NCI-H2171 treated with DMSO at 0.1 percent for 48 hours (cell line): ENCODE data around the gene MBD1.
A peak's percentile ranks its signal among the peaks of the same experiment; 100 is the strongest.
"Not testable (repeated sequence)": the region's sequence is repeated elsewhere in the genome, so short reads cannot be mapped to it uniquely, and the experiment has no call there.

Source experiments
- DNase-seq: peaks from one replicate; lab custom pipeline; 2025; lab: John Stamatoyannopoulos, UW

MBD1 gene, protein sequence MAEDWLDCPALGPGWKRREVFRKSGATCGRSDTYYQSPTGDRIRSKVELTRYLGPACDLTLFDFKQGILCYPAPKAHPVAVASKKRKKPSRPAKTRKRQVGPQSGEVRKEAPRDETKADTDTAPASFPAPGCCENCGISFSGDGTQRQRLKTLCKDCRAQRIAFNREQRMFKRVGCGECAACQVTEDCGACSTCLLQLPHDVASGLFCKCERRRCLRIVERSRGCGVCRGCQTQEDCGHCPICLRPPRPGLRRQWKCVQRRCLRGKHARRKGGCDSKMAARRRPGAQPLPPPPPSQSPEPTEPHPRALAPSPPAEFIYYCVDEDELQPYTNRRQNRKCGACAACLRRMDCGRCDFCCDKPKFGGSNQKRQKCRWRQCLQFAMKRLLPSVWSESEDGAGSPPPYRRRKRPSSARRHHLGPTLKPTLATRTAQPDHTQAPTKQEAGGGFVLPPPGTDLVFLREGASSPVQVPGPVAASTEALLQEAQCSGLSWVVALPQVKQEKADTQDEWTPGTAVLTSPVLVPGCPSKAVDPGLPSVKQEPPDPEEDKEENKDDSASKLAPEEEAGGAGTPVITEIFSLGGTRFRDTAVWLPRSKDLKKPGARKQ

DNA sequence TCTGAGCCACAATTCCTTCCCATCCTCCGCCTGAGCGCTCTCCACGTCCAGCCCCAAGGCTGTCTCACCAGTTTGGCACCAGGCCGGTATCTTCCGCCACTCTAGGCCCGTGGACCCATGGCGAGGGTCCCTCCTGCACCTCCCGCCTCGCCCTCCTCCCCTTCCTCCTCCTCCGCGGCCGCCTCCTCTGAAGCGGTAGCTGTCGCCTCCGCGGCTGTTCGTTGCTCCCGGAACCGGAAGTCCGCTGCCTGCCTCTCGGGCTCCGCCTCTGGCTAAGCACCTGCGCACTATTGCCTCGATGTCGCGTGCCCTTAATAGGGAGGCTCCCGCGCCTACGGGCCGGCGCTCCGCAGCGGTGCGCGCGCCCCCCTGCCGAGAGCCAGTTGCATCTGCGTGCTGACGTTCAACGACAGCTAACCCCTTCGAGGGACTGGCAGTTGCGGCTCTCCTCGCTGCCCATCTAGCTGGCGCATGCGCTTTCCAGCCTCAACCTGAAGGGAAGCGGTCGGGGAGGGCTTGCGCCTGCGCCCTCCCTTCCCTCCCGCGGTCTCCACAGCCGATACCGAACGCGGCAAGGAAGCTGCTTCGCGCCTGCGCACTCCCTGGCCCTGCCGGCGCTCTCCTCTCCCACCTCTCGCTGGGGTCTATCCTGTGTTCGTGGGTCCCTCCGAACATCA, at the start of gene MBD1:
TSS of gene MBD1 (minus strand) at position 229 of the 677 bp plus-strand sequence. CDS start 1,531 bp downstream, outside the sequence.
- peak; percentile 97 for DNase-seq

DNA sequence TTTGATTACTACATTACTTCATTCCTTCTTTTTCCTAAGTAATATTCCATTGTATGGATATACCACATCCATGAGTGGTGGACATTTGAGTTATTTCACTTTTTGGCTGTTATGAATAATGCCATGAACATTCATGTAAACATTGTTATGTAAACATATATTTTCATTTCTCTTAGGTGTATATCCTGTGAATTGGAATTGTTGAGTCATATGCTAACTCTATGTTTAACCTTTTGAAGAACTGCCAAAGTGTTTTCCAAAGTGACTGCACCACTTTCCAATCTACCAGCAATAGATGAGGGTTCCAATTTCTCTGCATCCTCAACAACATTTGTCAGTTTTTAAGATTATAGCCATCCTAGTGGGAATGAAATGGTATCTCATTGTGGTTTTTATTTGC, 48.9 kb upstream of the MBD1 start:
- no peak for DNase-seq

DNA sequence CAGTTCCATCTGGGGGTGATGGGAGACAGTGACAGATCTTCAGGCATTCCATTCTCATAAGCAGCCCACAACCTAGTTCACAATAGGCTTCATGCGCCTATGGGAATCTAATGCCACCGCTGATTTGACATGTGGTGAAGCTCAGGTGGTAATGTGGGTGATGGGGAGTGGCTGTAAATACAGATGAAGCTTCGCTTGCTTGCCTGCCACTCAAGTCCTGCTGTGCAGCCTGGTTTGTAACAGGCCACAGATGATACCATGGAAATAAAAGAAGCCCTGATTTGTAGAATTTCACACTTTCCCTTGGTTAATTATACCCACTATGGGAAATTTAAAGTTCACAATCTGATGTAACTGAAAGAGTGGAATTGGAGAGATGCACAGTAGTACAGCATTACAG, 46.7 kb upstream of the MBD1 start:
- DNase-seq, result no peak

DNA sequence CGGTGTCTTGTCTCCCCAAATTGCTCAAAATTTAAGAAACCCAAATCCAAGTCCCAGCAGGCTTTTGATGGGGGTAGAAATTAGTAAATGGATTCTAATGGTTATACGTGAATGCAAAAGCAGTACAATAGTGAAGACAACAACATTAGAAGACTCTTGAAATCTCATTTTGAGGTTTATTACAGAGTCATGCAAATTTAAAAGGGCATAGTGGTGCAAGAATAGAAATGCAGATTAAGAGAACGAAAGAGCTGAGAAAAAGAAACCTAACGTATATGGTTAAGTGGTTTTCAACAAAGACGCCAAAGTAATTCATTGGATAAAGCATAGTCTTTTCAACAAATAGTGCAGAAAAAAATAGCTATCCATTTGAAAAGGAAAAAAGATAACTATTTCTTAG, 39.4 kb upstream of the MBD1 start:
- DNase-seq, result no peak

DNA sequence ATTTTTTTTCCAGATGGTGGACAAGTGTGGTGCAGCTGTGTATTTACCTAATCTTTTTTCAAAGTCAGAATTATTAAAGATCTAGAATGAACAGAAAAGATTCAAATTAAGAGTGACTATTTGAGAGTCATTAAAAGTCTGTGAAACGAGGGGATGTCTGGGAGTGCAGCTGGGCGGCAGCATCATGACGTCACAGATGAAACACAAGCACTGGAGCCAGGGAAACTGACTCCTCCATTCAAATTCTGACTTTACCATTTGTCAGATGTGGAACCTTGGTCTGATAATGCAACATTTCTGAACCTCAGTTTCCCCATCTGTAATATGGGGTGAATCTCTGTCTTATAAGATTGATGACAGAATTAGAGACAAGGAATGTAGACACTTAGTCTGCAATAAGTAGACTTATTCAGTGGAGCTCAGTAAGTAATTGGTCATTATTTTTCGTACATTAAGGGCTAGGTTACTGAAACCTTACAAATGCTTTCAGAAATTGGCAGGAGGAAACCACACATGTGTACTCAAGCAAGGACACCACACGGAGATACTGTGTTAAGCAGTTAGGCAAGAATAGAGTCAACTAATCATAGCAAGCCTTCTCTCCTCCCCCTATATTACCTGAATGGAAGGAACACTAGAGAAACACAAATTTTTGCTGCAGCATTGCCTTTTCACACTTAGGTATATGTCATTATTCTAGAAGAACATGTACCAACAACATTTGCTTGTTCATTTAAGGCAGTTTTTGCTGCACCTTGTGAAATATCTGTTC, 34.0 kb upstream of the MBD1 start:
- DNase-seq, result no peak

DNA sequence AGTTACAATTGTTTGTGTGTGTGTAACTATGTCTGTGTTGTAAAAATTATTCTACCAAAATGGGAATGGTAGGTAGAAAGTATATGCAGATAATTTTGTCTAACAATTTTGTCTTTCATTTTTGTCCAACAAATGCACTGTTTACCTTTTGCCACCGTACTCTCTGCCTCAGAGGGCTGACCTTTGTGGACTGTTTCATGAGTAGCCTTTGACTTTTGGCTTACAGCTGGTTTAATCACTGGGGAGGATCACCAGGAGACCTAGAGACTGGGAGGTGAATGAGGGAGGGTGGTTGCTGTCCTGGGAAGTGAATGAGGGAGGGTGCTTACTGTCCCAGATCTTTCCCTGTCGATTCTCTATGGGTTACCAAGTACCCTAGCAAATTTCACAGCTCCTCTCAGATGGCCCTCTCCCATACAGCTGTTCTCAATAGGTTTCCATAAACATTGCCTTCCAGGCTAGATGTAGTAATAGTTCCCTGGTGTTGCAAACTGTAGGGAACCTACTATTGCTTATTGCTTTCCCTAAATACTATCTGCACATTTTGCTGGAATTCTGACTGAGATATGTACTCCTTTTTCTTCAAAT, 32.6 kb upstream of the MBD1 start:
- no peak for DNase-seq

DNA sequence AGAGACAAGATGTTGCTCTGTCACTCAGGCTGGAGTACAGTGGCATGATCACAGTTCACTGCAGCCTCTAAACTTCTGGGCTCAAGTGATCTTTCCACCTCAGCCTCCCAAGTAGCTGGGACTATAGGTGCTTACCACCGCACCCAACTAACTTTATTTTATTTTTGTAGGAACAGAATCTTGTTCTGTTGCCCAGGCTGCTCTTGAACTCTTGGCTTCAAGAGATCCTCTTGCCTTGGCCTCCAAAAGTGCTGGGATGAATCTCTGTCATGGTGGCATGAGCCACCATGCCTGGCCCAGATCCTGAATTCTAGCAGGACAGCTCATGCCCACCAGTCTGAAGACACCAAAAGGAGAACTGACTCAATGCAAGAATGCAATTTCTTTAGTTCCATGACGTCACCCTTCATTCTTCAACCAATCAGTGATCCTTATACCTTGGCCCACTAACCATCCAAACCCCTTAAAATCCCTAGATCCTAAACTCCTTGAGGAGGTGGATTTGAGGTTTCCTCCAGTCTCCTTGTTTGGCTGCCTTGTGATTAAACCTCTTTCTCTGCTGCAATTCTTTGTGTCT, 31.8 kb upstream of the MBD1 start:
- no peak for DNase-seq

DNA sequence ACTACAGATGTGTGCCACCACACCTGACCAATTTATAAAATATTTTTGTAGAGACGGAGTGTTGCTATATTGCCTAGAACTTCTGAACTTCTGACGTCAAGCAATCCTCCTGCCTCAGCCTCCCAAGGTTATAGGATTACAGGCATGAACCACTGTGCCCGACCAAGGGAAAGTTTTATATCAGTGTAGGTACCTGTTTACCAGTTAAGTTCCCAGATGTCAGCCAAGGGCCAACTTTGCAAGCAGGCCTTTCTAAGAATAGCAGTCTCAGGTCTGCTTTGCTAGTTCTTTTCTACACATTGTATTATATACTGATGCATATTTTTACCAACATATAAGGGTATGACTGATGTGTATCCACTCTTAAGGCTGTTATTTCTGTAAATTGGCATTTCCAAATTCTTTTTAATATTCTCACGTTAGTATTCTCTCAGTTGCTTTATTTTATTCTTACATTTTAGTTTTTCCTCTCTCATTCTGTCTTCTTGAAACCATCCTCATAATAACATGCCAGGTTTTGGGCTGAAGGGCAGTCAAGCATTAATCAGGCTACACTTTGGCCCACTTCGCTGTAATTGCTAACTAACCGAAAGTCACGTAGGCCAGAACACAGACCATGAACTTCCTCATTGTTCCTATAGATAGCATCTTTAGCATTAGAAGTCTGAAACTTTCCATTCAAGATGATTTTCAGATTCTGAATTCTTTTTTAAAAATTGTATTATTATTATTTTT, 31.1 kb upstream of the MBD1 start:
- DNase-seq, result no peak

DNA sequence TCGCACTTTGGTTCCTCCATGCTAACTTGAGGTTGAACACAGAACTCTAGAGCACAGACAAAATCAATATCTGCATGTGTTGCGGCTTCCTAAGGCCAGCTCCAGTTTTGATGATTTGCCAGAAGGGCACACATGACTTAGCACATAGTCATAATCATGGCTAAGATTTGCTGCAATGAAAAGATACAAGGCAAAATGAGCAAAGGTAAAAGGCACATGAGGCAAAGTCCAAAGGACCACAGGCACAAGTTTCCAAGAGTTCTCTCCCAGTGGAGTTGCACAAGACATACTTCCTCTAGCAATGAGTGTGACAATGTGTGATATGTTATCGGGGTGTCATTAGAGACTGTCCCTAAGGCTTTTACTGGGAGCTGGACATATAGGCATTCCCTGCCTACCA, 30.3 kb upstream of the MBD1 start:
- DNase-seq, result no peak

DNA sequence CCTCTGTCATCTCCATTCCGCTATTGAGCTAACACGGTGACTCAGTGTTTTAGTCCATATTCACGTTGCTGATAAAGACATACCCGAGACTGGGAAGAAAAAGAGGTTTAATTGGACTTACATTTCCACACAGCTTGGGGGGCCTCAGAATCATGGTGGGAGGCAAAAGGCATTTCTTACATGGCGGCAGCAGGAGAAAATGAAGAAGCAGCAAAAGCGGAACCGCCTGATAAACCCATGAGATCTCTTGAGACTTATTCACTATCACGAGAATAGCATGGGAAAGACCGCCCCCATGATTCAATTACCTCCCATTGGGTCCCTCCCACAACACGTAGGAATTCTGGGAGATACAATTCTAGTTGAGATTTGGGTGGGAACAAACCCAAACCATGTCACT, 28.8 kb upstream of the MBD1 start:
- no peak for DNase-seq

DNA sequence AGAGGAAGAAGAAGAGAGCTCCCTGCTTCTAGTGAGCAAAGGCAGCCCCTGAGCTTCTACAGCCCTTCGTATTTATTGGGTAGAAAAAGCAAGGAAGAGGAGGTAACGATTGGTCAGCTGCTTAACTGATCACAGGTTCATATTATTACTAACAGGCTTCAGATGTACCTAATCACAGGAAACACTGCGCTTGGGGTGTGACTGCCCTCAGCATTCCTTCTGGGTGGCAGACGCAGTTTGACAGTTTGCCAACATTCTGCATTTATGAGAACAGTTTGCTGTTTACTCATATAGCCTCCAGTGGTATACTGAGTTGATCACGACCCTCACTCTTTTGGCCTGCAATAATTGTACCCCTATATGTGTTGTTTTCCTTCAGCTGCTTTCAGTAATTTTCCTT, 27.5 kb upstream of the MBD1 start:
- not testable (repeated sequence) for DNase-seq

DNA sequence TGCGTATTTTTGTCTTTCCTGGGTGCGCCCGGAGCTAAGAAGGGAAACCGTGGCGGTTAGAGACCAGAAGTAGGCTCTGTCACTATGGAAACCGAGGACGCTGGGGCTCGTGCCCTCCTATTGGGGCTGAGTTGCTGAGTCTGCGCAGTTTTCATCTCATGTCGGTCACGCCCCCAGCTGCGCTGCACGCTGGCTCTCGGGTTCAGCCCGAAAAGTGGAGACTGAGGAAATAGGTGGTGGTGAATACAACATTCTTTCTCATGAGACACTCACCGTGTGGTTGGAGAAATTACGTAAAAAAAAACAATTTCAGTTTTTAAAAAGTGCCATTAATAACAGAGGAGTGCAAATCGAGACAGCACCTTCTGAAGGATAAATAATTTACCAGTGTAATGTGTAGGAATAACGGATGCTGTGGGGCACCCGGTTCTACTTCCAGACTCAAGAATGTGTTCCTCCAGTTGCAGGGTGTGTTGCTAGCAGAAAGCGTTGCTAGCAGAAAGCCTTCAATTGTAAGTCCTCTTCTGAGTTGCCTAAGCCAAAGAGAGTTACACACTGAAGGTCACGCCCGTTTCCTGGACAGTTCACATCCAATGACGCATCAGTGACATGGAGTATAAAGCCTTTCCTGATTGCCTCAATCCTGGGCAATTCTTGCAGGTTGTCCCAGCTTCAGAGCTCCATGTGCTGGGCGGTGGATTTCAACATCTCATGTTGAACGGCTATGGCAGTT, 26.6 kb upstream of the MBD1 start:
- peak; percentile 84 for DNase-seq

DNA sequence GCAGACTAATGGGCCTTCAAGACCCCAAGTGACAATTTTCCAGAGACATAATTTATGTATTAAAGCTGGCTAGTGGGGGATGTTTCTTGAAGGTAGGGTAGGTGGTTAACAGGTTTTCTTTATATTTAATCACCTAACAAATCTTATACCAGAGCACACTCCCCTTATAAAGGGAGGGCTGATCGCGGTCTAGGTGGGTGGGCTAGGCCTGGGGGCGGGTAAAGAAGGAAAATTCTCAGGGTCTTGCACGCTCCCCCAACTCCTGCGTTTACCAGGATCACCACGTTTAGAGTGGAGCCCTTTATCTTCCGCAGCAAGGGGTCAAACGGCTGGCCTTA, 26.0 kb upstream of the MBD1 start:
- DNase-seq, result no peak

DNA sequence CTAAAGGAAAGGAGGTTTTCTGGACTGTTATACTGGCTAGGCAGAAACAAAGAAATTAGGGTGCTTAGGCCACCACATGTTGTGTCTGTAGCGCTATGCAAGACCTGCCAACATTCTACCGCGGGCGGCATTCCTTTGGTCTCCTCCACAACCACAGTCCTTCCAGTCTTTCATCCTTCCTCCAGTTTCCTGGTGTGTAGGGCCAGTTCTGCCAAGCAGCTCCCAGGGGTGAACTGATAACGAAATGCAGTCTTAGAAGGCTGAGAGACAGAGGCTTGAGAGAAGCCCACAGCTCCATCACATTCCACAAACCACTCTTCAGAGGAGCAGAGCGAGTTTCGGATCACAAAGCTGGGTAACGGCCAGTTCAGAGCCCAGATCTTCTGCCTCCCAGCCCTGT, 25.6 kb upstream of the MBD1 start:
- DNase-seq, result no peak

DNA sequence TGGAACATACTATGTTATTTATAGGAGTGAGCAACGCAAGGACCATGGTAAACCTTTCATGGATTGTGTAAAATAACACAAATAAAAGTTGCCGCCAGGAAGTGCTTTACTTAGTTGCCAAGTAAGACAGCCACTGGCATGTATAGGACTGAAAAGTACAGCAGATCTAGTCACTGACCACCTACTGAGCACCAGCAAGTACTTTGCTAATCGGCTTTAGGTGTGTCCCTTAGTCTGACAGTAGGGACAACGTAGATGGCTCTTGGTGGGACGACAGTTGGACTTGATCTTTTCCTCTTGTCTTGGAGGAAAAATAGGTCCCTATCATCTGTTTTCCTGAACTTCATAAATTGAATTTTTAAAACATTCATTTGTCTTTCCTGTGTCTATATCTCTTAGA, 19.8 kb upstream of the MBD1 start:
- no peak for DNase-seq

DNA sequence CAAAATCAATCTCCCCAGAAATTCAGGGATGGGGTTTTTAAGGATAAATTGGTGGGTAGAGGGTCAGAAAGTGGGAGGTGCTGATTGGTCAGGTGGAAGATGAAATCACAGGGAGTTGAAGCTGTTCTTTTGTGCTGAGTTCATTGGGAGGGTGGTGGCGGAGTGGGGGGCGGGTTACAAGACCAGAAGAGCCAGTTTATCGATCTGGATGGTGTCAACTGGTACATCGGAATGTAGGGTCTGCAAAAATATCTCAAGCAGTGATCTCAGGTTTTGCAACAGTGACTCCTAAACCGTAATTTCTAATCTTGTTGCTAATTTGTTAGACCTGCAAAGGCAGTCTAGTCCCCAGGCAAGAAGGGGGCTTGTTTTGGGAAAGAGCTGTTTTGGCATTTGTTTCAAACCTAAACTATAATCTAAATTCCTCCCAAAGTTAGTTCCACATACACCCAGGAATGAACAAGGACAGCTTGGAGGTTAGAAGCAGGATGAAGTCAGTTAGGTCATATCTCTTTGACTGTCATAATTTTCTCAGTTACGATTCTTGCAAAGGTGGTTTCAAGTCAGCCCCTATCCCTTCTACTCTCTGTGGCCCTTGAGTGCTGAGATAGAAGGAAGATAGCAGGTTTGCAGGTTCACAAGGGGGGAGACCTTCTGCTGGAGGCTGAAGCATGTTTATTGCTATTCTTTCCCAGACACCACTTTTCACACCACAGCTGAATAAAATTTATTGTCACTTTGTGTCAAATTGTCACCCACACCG, 18.5 kb upstream of the MBD1 start:
- DNase-seq, result no peak

DNA sequence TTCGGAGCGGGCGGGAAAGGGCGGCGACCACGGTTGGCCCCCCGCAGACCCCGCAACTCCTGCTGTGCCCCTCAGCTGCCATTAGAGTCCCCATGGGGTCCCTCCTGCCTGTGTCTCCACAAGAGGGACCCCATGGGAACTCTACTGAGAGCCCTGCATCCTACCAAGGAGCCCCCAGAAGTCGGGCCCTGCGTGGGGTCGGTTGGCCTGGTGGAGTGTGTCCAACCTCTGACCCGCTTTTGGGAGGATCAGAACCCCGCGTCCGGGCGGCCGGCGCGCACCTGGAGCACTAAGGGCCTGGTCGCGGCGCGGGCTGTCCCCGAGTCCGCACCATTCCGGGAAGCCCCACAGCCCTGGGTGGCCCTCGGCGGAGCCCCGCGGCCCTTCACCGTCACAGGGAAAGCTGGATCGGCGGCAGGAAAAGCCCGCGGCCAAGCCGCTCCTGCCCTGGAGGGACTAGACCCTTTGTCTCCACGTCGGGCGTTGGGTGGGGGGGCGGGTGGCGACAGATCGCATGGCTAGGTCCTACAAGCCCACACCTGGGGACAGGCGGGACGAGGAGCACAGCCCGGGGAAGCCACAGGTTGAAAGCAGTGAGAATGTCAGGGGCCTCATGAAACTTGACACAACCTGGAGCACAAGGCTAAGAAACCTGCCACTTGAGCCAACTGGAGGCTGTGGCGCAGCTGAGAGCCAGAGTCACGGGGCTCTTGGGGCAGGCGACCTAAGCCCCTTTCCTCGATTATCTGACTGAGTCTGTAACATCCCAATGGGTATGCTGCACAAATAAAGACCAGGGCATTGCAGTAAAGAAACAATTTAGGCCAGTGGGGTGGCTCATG, 17.3 kb upstream of the MBD1 start:
- no peak for DNase-seq

DNA sequence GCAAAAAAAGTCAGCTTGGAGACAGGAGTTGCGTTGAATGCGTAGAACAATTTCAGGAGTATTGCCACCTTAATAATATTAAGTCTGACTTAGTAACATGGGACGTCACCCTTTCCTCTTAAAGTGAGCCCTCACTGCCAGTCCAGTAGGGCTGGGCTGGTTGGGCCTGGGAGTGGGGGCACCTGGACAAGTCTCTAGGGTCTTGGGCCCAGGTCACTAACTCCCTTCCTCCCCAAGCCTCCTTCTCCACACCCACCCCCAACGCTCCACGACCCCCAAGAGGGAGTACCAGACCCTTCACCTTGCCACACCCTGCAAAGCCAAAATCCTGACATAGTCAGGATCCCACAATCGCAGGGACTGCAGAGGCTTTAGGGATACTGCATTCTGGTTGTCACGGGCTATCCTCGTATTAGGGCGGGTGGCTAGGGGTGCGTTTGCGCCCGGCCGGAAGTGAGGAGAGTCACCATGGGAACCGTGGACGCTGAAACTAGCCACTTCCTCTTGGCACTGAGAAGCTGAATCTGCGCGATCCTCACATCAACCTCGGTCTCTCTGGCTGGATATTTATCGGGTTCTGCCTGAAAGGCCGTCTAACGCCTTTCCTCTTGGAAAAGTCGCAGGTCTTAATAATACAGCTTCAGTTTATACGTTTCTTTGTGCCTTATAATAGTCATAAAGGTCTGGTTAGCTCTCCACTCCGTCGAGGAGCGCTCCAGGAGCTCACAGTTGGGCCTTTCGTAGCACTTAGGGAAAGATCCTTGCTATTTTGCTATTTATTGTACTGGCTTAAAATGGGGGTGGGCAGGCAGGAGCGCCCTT, 16.5 kb upstream of the MBD1 start:
- no peak for DNase-seq
